Fibroblast of lung (primary cell): ENCODE measurements around the gene EXOC6B.

Experiments
- CTCF ChIP-seq, 2 donors: IDR thresholded peaks in 1 of 2; conservative IDR thresholded peaks in 1 of 2; 1 replicate in 1 of 2; 2 replicates in 1 of 2; pipeline ENCODE4 v1.5.1; 2011 to 2012; ENCODE audit warnings: low read length in 2 of 2, control low read depth in 1 of 2, inconsistent platforms in 1 of 2, low read depth in 1 of 2, mild to moderate bottlenecking in 1 of 2
- EZH2 ChIP-seq: IDR thresholded peaks from 2 replicates; pipeline ENCODE4 v1.5.1; 2012; ENCODE audit warnings: low read length, control low read depth, mild to moderate bottlenecking; ENCODE audit errors: missing control alignments

- TF ChIP-seq CTCF (conservative IDR thresholded peaks at IDR 0.05 in 1 of 2, IDR thresholded peaks at IDR 0.05 in 1 of 2; ENCODE audit: low read depth in 1 of 2, low read length in 2 of 2) (no peak), EZH2 (no peak)
Measured at GRCh38 chr2:72719416-72719815, 106.4 kb downstream of the EXOC6B start.
